ENCODE data around the gene BCS1L.

DNA sequence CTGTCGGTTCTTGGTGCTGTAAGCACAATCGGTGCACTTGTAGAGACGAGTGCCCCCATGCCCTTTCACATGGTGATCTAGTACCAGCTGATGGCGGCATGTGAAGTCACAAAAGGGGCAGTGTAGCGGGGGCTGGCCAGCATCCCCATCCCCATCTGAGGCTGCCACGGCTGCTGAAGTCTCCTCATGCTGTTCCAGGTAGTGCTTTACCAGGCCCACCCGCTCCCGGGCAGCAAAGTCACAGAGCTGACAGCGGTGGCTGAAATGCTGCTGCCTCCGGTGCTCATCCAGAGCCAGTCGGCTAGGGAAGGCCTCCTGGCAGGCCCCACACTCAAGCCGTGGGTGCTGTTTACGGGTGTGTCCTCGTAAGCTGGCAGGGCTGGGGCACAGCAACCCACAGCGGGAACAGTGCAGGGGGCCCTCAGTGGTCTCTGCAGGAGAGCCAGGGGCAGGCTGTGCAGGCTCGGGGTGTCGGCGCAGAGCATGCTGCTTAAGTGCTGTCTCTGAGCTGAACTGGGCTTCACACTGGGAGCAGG lies 17.3 kb upstream of the BCS1L start:
- TF ChIP-seq, protein P1, sequence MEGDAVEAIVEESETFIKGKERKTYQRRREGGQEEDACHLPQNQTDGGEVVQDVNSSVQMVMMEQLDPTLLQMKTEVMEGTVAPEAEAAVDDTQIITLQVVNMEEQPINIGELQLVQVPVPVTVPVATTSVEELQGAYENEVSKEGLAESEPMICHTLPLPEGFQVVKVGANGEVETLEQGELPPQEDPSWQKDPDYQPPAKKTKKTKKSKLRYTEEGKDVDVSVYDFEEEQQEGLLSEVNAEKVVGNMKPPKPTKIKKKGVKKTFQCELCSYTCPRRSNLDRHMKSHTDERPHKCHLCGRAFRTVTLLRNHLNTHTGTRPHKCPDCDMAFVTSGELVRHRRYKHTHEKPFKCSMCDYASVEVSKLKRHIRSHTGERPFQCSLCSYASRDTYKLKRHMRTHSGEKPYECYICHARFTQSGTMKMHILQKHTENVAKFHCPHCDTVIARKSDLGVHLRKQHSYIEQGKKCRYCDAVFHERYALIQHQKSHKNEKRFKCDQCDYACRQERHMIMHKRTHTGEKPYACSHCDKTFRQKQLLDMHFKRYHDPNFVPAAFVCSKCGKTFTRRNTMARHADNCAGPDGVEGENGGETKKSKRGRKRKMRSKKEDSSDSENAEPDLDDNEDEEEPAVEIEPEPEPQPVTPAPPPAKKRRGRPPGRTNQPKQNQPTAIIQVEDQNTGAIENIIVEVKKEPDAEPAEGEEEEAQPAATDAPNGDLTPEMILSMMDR (IDR thresholded peaks at IDR 0.05): no peak
- TF ChIP-seq POLR2A (IDR thresholded peaks at IDR 0.05): no peak
